Endothelial cell of umbilical vein (primary cell): Measurements from ENCODE around the gene KIAA0408. TPM values are rescaled to one million over a fixed set of nuclear protein-coding genes. Genes with fewer than 3 reads are reported as not detected.

Source experiments
- BruUV-seq: library from RNA; stranded (reverse); fragments of 400-500 nt; replicated peaks from 2 replicates; lab custom pipeline; 2021; lab: Mats Ljungman, UMichigan
- CTCF ChIA-PET: fragments of 300-600, 350-600 bp; sonication (Branson Sonifier 250); formaldehyde crosslinking; loops from one replicate; lab custom pipeline; 2021; ENCODE audit warnings: antibody characterized with exemption, inconsistent platforms; lab: Charles Lee
- POLR2A ChIA-PET: fragments of 300-600, 350-600 bp; sonication (Branson Sonifier 250); formaldehyde crosslinking; loops from one replicate; lab custom pipeline; 2021; ENCODE audit warnings: antibody characterized with exemption, inconsistent platforms; lab: Charles Lee
- DNase-seq: peaks from one replicate; pipeline ENCODE4 v3.0.0-alpha.2; 2011; ENCODE audit warnings: low read depth, low spot score
- FAIRE-seq: peaks from 2 replicates; lab custom pipeline; 2011; peaks lifted over from hg19 to GRCh38; lab: Jason Lieb, UNC
- H2AFZ ChIP-seq: 2 replicates; pipeline ENCODE4 v1.6.0; 2012; ENCODE audit warnings: low read depth, low read length, control low read depth, inconsistent platforms
- H3K27ac ChIP-seq: 2 replicates; pipeline ENCODE4 v1.5.1; 2011; ENCODE audit warnings: low read depth, mild to moderate bottlenecking, control low read depth, low read length, moderate library complexity; ENCODE audit not compliant: insufficient read depth
- H3K27me3 ChIP-seq, 2 experiments: 2 replicates each; pipeline versions ENCODE4 v1.6.0 to v1.6.1; 2011; ENCODE audit warnings: low read length in 2 of 2, mixed read lengths in 1 of 2; ENCODE audit not compliant: control insufficient read depth in 2 of 2, insufficient read depth in 2 of 2
- H3K36me3 ChIP-seq, 2 experiments: 2 replicates in 1 of 2; 3 replicates in 1 of 2; pipeline ENCODE4 v1.5.1; 2011; ENCODE audit warnings: low read length in 2 of 2, mild to moderate bottlenecking in 1 of 2, moderate library complexity in 1 of 2; ENCODE audit not compliant: control insufficient read depth in 2 of 2, insufficient read depth in 2 of 2; ENCODE audit errors: extremely low read depth in 1 of 2
- H3K4me1 ChIP-seq: 3 replicates; pipeline ENCODE4 v1.5.1; 2011; ENCODE audit warnings: mild to moderate bottlenecking, low read length; ENCODE audit not compliant: control insufficient read depth, insufficient read depth; ENCODE audit errors: extremely low read depth
- H3K4me2 ChIP-seq: 2 replicates; pipeline ENCODE4 v1.6.1; 2011; ENCODE audit warnings: low read length, control low read depth, mixed read lengths; ENCODE audit not compliant: insufficient read depth
- H3K4me3 ChIP-seq, 3 experiments: fragments of 200-600 bp in 1 of 3; sonication (generic), shearing (Covaris generic) in 1 of 3; replicated peaks in 1 of 3; 2 replicates each; pipeline ENCODE4 v1.5.1; 2011 to 2016; ENCODE audit warnings: control low read depth in 3 of 3, low read length in 3 of 3, mild to moderate bottlenecking in 2 of 3, inconsistent platforms in 1 of 3, low read depth in 1 of 3, moderate library complexity in 1 of 3; ENCODE audit not compliant: insufficient read depth in 1 of 3
- H3K79me2 ChIP-seq: 2 replicates; pipeline ENCODE4 v1.6.0; 2012; ENCODE audit warnings: low read length, inconsistent platforms; ENCODE audit not compliant: control insufficient read depth, insufficient read depth
- H3K9ac ChIP-seq: replicated peaks from 2 replicates; pipeline ENCODE3; 2011; ENCODE audit warnings: low read length, control low read depth; ENCODE audit not compliant: insufficient read depth; ENCODE audit errors: extremely low read depth
- H3K9me1 ChIP-seq: replicated peaks from 3 replicates; pipeline ENCODE4 v1.6.0; 2011; ENCODE audit warnings: mild to moderate bottlenecking, low read length; ENCODE audit not compliant: control insufficient read depth, insufficient read depth; ENCODE audit errors: extremely low read depth
- H3K9me3 ChIP-seq: replicated peaks from 2 replicates; pipeline ENCODE4 v1.5.1; 2012; ENCODE audit warnings: low read length, inconsistent platforms; ENCODE audit not compliant: control insufficient read depth, insufficient read depth
- H4K20me1 ChIP-seq: replicated peaks from 2 replicates; pipeline ENCODE3; 2011; ENCODE audit warnings: mild to moderate bottlenecking, low read length; ENCODE audit not compliant: control insufficient read depth, insufficient read depth; ENCODE audit errors: extremely low read depth
- EZH2 ChIP-seq: IDR thresholded peaks from 2 replicates; pipeline ENCODE4 v1.6.1; 2012; ENCODE audit warnings: borderline replicate concordance, low read depth, mild to moderate bottlenecking, moderate library complexity, low read length, inconsistent platforms; ENCODE audit not compliant: severe bottlenecking
- JUN ChIP-seq: IDR thresholded peaks from 2 replicates; pipeline ENCODE4 v1.6.1; 2011; ENCODE audit warnings: borderline replicate concordance, low read depth; ENCODE audit not compliant: insufficient read length, insufficient read depth
- MYC ChIP-seq: IDR thresholded peaks from one replicate; pipeline ENCODE4 v1.6.1; 2011; ENCODE audit warnings: mild to moderate bottlenecking, low read depth, low read length
- POLR2AphosphoS5 ChIP-seq: IDR thresholded peaks from 2 replicates; pipeline ENCODE4 v1.6.1; 2012; ENCODE audit warnings: low read depth, mild to moderate bottlenecking, control low read depth, low read length, moderate library complexity; ENCODE audit not compliant: insufficient read depth
- dilution Hi-C: fragments of 300-500 bp; cut with MboI; formaldehyde crosslinking; loops from one replicate; pipeline ENCODE4 v1.15.0; 2019; ENCODE audit warnings: low sequenced_read_pairs; ENCODE audit not compliant: extremely low pct_ligation_motif_present
- intact Hi-C: fragments of 100-400 bp; cut with micrococcal nuclease; formaldehyde crosslinking; loops from one replicate; pipeline ENCODE4 v1.10.0; 2022
- polyA plus RNA-seq, 4 experiments: library from polyadenylated mRNA; depleted of rRNA in 3 of 4; stranded (reverse) in 3 of 4; unstranded in 1 of 4; fragments of >200 nt; gene quantifications; 2 replicates each; pipeline versions ENCODE4 v1.2.1 to v1.2.3, GENCODE V29; 2011 to 2012; ENCODE audit warnings: missing spikeins in 1 of 4
- total RNA-seq: library from RNA; stranded (reverse); gene quantifications from 2 replicates; pipeline ENCODE4 v1.2.3, GENCODE V29; 2021
- TF ChIP-seq, protein P1 (sequence below): IDR thresholded peaks from 2 replicates; pipeline ENCODE4 v1.6.1; 2011; ENCODE audit not compliant: insufficient read depth, insufficient read length
- TF ChIP-seq, protein P2 (sequence below), 2 donors: IDR thresholded peaks; 1 replicate in 1 of 2; 2 replicates in 1 of 2; pipeline ENCODE4 v1.5.1; 2011; ENCODE audit warnings: low read length in 2 of 2, mild to moderate bottlenecking in 2 of 2, moderate library complexity in 2 of 2, control low read depth in 1 of 2, inconsistent platforms in 1 of 2, low read depth in 1 of 2; ENCODE audit not compliant: insufficient read depth in 1 of 2; ENCODE audit errors: extremely low read depth in 1 of 2

KIAA0408 gene
- total and polyA plus RNA-seq, 2 donors (not counting 3 experiments of a cell fraction or from before 2014, with no cell fraction given) = not detected

DNA sequence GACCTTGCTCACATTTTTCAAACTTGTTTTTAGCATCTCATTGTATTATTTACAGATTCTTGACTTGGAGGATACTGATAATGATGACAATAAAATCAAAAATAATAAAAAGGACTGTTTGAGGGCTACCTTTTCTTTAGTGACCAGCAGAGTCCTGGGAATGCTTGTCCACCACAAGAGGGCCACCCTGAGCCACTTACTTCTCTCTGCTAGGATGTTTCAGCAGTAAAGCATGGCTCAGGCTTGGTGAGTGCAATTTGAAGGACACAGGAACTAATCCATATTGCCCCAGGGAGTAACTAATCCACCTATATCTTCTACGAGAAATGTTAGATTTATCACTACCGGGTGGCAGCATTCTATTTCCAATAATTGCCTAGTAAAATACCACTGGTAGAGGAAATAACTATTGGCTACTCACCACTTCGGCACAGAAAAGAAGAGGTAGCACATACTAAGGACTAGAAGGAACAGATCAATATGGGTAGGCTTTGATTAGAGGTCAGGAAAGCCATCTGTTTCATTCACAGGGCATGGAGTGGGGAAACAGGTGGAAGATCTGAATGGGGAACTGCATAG is 5.8 kb upstream of the KIAA0408 start:
- Histone ChIP-seq H3K4me2 (no peak overlapping the region), H3K79me2 (no peaks in the 10 kb centered on the region), H3K9me1 (no peaks in the 10 kb centered on the region), H3K27ac (no peak overlapping the region), H3K4me1 (no peaks in the 10 kb centered on the region), H2AFZ (no peak overlapping the region), H3K27me3 (peaks cover 3 to 6% of the 10 kb centered on the region in 2 experiments), H3K9me3 (no peaks in the 10 kb centered on the region), H3K9ac (no peak overlapping the region), H3K36me3 (no peaks in the 10 kb centered on the region), H3K4me3 (no peak overlapping the region), H4K20me1 (no peaks in the 10 kb centered on the region)
- DNase-seq = peak; percentile 59
- FAIRE-seq = peak; percentile 62
- intact Hi-C loops = loop anchor here (1.0 kb wide), 3 partner anchors 74 to 177 kb away; no protein-coding TSS in a partner anchor
- ChIA-PET POLR2A (interaction anchor here (0.7 kb wide), 1 partner anchor 9 kb away, joined by 3 read pairs; no protein-coding TSS in a partner anchor), CTCF (interaction anchor here (1.1 to 6.8 kb wide), 11 partner anchors 24 to 224 kb away, joined by 4 to 155 read pairs (median 8); no protein-coding TSS in a partner anchor)
- dilution Hi-C loops = no loop called here
- no TSS peak for BruUV-seq
- TF ChIP-seq JUN (no peak), POLR2AphosphoS5 (no peak), EZH2 (no peak), MYC (no peak)
- TF ChIP-seq, protein P1, sequence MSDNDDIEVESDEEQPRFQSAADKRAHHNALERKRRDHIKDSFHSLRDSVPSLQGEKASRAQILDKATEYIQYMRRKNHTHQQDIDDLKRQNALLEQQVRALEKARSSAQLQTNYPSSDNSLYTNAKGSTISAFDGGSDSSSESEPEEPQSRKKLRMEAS = no peak
- TF ChIP-seq, protein P2, sequence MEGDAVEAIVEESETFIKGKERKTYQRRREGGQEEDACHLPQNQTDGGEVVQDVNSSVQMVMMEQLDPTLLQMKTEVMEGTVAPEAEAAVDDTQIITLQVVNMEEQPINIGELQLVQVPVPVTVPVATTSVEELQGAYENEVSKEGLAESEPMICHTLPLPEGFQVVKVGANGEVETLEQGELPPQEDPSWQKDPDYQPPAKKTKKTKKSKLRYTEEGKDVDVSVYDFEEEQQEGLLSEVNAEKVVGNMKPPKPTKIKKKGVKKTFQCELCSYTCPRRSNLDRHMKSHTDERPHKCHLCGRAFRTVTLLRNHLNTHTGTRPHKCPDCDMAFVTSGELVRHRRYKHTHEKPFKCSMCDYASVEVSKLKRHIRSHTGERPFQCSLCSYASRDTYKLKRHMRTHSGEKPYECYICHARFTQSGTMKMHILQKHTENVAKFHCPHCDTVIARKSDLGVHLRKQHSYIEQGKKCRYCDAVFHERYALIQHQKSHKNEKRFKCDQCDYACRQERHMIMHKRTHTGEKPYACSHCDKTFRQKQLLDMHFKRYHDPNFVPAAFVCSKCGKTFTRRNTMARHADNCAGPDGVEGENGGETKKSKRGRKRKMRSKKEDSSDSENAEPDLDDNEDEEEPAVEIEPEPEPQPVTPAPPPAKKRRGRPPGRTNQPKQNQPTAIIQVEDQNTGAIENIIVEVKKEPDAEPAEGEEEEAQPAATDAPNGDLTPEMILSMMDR (IDR thresholded peaks at IDR 0.05; ENCODE audit: extremely low read depth in 1 of 2, insufficient read depth in 1 of 2, low read depth in 1 of 2, low read length in 2 of 2) = peak; percentile 87 to 91
